Activated gamma-delta T cell treated with Interleukin-2 at 50 U/mL for 16 hours (primary cell): ENCODE measurements around the gene FGF22.
"Not testable (repeated sequence)": the region's sequence is repeated elsewhere in the genome, so short reads cannot be mapped to it uniquely, and the experiment has no call there.

Experiments
- DNase-seq: peaks from one replicate; pipeline ENCODE4 v3.0.0-alpha.2; 2020

FGF22 gene

DNA sequence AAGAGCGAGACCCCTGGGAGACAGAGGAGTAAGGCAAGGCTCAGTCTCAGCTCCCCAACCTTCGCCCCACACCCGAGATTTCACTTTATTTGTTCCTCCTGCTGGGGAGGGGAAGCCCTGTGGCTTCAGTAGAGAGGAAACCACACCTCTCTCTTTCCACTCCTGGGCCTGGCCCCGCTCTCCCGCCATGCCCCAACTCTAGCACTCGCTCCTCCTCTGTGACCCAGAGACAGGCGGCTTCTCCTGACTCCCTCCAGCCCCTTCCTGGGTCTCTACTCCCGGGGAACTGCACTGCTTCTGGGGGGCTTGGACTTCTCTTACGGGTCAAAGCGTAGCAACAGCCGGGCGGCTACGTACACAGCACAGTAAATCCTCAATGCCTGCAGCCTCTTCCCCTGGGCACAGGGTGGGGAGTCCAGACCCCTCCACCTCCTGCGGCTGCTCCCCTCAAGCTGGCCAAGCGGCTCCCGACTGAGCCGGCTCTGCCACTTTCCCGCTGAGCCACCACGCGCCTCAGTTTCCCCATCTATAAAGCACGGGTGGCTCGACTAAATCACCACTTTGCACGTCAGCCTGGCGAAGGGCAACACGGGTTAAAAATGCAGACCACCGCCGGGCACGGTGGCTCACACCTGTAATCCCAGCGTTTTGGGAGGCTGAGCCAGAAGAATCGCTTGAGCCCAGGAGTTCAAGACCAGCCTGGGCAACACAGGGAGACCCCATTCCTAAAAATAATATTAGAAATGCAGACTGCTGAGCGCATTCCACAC lies 21.9 kb downstream of the FGF22 start:
- peak; percentile 67 for DNase-seq

DNA sequence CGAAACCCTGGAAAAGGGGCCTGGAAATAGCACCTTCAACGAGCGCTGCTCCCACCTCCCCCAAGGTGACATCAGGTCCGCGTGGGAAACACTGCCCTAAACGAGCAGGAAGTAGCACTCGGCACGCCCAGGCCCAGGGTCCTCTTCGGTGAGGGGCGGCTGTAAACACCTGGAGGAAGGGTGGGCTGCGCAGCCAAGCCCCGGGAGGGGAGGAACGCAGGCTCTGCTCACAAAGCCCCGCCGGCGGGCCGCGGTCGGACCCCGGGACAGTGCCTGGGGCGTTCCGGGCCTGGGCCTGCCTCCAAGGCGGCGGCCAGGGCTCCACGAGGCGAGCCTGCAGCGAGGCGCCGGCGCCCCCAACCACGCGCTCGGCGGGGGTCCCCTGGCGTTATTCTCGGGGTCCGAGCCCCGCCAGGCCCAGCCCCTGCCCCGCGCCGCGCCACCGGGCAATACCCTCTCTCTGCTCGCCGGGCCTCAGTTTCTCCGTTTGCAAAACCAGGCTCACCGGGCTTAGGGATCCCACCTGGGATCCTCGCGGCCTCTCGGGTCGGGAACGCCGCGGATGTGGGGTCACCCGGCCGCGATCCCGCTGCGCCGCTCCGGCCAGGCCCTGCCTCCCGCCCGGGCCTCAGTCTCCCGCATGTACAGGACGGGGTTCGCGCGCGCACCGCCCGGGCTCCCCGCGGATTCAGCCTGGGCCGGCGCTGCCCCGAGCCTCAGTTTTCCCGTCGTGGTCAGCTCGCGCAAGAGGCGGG lies 22.7 kb downstream of the FGF22 start:
- peak; percentile 77 for DNase-seq

DNA sequence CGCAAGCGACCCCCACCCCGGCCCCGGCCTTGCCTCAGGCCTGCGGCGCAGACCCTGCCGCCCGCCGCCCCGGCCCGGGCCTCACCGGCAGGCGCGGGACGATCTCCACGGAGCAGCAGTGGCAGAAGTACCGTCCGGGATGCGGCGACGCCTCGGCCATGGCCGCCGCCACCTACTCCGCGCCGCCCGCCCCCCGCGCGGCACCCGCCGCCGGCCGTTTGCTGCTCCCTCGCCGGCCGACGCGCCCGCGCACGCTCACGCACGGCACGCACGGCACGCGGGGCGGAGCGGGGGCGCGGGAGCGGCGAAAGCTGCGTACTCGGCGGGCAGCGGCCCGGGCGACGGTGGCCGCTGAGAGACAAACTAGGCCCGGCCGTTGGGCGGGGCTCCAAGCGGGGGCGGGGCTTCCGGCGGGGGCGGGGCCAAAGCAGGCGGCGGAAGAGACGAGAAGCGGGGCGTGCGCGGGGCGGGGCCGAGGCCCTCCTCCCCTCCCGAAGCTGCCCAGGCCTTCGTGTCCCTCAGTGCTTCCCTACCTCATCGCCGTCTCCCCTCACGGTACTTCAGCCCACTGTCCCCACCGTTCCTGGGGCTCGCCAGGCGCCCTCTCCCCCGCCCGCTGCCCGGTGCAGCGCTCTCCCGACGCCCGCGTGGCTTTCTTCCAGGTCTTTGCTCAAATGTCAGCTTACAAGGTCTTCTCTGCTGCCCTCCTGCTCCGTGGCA lies 23.4 kb downstream of the FGF22 start, which contains the start of gene RNF126:
Gene RNF126 (minus strand): TSS at position 253 of the 720 bp plus-strand sequence. CDS start 93 bp downstream, at position 160.
- DNase-seq, result peak; percentile 94

DNA sequence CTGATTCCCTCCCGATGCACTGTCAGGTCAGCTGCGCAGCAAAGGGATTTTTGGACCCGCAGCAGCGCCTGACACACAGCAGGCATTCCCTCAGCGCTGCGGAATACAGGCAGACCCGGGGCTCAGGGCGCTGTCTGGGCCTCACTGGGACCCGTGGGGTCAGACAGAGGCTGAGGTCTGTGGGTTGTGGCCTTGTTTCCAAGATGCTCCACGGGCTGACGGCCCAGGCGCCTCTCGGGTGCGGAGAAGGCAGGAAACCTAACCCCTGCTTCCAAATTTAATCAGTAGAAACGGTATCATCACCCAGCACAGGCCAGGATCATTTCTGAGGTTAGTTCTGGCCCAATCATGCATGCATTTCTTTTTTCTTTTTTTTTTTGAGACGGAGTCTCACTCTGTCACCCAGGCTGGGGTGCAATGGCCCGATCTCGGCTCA lies 24.0 kb downstream of the FGF22 start:
- DNase-seq, result no peak

DNA sequence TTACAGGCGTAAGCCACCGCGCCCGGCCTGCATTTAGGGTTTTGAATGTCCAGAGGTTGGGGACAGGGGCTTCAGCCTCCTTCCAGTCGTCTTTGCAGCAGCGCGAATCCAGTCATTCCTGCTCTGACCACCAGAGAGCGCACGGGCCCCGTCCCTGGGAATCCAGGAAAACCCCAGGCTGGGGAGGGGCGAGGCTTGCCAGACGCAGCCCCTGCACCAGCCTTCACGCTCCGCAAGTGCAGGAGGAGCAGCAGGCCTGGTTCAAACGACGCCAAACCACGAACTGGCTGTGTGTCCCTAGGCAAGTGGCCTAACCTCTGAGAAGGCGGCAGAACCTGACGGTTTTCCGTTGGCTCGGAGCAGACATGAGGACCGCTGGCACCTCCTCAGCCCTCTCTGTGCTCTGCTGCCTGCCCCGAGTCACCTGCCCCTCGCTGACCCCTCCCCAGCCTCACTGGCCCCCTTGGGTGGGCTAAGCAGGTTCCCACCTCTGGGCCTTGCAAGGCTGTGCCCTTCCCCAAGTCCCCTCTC lies 25.3 kb downstream of the FGF22 start:
- peak; percentile 70 for DNase-seq

DNA sequence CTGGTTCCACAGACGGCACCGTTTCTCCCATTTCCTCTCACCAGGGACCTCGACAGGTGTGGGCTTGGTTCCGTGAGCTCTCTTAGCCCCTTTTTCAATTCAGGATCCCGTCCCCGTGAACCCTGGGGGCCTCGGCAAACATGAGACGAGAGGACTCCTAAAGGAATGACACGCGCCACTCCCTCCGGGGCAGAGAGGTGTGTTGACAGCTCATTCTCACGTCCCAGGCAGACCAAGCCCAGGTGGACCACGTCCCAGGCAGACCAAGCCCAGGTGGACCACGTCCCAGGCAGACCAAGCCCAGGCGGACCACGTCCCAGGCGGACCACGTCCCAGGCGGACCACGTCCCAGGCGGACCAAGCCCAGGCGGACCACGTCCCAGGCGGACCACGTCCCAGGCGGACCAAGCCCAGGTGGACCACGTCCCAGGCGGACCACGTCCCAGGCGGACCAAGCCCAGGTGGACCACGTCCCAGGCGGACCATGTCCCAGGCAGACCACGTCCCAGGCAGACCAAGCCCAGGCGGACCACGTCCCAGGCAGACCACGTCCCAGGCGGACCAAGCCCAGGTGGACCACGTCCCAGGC lies 27.4 kb downstream of the FGF22 start:
- DNase-seq, result not testable (repeated sequence)

DNA sequence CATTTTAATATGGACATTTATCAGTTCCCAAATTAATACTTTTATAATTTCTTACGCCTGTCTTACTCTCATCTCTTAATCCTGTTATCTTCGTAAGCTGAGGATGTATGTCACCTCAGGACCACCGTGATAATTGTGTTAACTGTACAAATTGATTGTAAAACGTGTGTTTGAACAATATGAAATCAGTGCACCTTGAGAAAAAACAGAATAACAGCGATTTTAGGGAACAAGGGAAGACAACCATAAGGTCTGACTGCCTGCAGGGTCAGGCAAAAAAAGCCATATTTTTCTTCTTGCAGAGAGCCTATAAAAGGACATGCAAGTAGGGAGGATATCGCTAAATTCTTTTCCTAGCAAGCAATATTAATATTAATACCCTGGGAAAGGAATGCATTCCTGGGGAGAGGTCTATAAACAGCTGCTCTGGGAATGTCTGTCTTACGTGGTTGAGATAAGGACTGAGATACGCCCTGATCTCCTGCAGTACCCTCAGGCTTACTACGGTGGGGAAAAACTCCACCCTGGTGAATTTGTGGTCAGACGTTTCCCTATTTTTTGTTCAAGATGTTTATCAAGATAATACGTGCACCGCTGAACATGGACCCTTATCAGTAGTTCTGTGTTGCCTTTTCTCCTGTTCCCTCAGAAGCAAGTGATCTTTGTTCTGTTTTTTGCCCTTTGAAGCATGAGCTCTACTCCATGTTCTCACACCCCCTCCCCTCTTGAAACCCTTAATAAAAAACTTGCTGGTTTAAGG lies 29.2 kb downstream of the FGF22 start:
- DNase-seq, result not testable (repeated sequence)

DNA sequence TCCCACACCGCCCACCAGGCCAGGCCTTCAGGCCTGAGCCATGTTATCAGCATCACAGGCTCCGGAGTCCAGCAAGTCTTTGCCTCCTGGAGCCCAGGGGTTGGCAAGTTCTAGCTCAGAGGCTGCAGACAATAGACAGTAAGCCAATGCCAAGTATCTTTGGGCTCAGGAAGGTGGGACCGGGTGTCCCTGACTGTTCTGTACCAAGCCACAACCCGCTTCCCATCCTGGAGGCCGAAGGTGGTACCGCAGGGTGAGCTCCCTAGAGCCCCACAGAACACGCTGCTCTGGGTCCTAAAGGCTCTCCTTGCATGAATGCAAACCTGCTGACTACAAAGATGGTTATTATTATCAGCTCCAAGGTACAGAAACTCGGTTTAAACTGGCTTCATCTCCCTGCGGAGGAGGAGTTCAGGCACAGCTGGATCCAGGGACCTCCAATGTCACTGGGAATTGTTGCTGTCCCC lies 31.0 kb downstream of the FGF22 start:
- no peak for DNase-seq

DNA sequence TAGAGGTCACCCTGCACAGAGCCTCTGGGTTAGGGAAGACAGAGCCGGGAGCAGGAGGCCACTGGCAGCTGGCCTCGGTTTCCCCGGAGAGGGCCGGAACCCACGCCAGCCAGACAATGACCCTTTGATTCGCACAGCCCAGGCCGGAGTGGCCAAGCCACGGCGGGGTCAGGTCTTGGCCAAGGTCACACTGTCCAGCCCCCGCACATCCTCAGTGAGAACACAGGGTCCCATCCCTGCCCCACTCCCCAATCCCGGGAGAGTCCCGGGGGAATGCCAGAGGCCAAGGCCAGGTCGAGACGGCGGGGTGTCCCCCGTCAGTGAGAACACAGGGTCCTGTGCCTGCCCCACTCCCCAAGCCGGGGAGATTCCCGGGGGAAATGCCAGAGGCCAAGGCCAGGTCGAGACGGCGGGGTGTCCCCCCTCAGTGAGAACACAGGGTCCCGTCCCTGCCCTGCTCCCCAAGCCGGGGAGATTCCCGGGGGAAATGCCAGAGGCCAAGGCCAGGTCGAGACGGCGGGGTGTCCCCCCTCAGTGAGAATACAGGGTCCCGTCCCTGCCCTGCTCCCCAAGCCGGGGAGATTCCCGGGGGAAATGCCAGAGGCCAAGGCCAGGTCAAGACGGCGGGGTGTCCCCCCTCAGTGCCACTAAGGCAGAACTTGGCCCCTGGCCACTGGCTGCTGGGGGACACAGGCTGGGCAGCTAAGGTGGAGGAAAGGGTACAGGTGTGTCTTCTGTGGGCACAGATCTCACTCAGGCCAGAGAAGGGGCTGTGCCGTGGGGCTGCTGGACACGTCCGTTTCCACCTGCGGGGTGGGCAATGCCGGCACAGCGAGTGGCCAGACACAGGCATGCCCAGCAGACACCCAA lies 34.8 kb downstream of the FGF22 start:
- no peak for DNase-seq

DNA sequence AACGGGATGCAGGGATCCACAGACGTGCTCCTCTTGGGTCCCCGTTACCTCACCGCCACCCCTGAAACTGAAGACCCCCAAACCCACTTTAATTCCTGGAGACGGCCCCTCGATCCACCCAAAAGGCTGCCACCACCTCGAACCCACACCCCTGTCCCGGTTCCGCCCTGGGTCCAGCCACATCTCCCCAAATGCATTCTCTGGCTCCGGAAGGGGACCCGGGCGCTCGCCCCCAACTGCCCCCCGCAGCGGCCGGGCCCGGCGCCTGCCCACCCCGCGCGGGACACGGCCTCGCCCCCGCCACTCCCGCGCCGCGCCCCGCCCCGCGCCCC lies 36.3 kb downstream of the FGF22 start:
- no peak for DNase-seq

DNA sequence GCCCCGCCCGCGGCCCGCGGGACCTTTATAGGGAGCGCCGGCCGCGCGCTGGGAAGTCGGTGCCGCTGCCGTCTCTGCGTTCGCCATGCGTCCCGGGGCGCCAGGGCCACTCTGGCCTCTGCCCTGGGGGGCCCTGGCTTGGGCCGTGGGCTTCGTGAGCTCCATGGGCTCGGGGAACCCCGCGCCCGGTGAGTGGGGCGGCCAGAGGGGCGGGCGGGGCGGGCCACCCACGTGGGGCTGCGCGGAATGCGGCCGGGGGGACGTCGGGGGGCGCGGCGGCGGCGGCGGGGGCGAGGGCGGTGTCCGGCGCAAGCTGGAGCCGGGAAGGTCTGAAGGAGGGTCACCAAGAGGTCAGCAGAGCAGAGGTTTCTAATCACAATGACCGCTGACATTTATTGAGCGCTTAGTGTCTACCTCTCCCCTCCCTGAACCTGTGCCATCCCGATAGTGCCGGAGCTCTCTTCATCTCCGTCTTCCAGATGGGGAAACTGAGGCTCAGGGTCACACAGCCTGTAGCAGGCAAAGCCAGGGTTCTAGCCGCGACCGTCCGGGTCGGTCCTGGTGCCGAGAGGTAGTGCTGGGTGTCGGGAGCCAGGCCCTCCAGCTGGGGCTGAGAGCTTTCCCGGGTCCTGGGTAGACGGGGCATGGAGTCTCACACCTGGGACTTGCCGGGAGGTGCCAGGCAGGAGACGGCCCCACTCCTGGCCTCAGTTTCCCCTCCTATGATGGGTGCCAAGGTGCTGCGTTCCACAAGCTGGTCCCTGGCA lies 36.8 kb downstream of the FGF22 start, which contains the start of gene FSTL3:
Gene FSTL3 (plus strand): TSS at position 54 of the 767 bp plus-strand sequence. CDS start 32 bp downstream, at position 86.
- no peak for DNase-seq

DNA sequence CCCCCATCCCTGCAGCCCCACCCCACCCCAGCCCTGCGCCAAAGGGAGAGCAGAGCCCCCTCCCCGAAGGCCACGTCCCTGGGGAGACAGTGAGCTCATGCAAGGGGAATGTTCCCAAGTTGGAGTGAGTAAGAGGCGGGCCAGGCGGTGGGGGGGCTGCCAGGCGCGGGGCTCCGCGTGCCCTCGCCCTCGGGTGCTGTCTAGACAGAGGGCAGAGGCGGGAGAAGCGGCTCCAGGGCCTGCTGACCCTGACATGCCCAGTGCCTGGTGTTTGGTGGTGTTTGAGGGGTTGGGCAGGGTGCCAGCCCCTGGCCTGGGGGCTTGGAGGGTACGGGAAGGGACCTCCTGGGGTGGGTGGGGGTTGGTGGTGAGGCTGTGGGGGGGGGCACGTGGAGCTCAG lies 37.5 kb downstream of the FGF22 start:
- DNase-seq, result no peak

DNA sequence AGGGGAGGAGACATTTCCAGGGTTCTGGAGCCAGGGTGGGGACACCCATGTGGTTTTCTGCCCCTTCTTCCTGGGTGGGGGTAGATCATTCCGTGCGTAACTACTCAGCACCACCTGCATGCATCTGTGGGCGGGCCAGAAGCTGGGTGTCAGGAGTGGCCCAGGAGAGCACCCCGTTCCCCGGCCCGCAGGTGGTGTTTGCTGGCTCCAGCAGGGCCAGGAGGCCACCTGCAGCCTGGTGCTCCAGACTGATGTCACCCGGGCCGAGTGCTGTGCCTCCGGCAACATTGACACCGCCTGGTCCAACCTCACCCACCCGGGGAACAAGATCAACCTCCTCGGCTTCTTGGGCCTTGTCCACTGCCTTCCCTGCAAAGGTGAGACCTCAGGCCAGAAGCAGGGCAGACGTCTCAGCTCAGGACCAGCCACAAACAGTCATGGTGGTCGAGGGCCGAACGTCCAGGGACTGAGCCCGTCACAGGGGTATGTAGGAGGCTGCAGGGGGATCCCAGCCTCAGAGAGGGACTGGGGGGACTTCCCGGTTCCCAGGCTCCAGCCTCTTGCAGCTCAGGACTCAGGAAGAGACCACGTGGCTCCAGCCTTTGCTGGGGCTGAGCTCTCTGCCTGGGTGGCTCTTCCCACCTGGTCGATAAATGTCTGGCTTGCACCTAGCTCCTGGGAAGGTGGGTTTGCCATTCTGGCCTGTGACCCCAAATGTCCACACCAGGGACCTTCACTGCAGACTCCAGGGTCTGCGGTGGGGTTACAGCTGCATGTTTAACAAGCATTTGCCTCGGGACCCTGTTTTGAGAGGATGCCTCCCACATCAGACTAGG lies 38.1 kb downstream of the FGF22 start:
- DNase-seq, result no peak

DNA sequence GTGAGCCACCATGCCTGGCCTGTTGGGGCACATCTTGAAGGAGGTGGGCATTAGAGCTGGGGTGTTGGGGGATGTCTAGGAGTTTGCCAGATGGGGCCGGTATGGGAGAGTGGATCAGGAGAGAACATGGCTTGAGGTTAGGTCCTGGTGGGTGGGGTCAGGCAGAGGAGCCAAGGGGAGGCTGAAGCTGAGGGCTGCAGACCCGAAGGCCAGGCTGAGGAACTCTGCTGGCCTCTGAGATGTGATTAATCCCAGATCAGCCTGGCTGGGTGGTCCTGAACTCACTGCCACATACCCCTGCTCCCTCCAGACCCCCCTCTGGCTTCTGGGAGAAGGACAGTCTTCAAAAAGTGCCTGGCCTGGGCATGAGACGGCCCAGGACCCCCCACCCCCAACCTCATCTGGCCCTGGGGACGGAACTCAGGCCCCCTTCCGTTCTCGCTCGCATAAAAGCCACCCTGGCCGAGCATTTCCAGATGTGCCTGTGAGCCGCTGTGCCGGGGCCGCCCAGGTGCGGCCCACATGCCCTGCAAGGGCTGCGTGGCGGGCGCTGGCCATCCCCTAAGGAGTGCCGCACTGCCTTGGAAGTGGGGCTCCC lies 39.2 kb downstream of the FGF22 start:
- DNase-seq, result no peak

DNA sequence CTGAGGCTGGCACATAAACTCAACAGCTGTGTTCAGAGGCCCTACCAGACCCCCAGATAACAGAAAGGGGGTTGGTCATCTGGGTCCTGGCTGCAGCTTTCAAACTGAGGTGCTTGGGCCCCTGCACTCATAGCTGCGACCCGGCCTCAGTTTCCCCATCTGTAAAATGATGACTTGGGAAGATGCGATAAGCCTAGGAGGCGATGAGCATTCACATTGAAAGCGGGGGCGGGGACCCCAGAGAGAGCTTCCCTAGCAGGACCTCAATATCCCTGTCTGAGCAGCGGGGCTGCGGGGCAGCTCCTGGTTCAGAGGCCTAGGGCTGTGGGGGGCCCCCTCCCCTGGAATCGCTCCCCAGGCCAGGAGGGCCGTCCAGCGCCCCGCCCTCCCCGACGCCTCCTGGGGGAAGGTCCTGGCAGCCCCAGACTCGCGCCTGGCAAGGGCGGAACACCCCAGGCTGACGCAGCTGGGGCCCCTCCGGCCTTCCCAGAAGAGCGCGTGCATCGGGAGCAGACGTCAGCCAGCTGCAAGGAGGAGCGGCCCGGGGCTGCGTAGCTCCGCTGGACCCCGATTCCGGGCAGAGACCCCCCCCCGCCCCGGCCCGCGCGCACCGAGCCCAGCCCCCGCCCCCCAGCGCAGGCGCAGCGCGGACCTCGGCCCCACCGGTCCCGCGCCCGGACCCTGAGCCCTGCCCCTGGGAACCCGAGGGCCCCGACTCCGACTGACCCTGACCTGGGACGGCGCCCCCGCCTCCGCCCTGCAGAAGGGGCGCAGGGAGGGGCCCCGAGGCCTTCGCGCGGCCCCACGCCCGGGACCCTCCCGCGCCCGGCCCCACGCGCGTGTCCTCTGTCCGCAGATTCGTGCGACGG lies 40.0 kb downstream of the FGF22 start:
- DNase-seq, result no peak

DNA sequence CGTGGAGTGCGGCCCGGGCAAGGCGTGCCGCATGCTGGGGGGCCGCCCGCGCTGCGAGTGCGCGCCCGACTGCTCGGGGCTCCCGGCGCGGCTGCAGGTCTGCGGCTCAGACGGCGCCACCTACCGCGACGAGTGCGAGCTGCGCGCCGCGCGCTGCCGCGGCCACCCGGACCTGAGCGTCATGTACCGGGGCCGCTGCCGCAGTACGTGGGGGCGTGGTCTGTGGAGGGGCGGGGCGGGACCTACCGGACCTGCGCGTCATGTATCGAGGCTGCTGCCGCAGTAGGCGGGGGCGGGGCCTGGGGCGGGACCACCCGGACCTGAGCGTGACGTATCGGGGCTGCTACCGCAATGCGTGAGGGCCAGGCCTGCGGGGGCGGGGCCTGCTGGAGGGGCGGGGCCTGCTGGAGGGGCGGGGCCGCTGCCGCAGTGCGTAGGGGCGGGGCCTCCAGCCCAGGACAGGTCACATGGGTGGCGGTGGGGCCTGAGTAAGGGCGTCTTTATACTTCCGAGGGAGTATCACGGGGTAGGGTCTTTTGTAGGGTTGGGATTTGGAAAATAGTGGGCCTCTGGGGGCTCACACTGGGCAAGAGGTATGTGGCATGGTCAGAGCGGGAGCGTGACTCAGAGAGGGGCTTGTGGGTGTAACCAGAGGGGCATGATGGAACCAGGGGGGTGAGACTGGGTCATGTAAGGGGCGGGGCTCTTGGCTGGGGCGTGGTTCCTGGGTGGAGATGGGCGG lies 40.8 kb downstream of the FGF22 start:
- DNase-seq, result peak; percentile 100
